HuH-7 (cell line): ENCODE data around the gene SEMA3F.

ENCODE experiments used
- DNase-seq: peaks from one replicate; pipeline ENCODE4 v3.0.0; 2011; ENCODE audit warnings: low spot score

SEMA3F gene

GRCh38 chr3:50235716-50236483, 80.8 kb downstream of the SEMA3F start, which contains the start of gene GNAI2:
Gene GNAI2 (plus strand): TSS chr3:50236204. CDS start chr3:50236336, 132 bp downstream.
- DNase-seq: peak; percentile 99

GRCh38 chr3:50236484-50237132, 81.5 kb downstream of the SEMA3F start:
- no peak for DNase-seq

DNA sequence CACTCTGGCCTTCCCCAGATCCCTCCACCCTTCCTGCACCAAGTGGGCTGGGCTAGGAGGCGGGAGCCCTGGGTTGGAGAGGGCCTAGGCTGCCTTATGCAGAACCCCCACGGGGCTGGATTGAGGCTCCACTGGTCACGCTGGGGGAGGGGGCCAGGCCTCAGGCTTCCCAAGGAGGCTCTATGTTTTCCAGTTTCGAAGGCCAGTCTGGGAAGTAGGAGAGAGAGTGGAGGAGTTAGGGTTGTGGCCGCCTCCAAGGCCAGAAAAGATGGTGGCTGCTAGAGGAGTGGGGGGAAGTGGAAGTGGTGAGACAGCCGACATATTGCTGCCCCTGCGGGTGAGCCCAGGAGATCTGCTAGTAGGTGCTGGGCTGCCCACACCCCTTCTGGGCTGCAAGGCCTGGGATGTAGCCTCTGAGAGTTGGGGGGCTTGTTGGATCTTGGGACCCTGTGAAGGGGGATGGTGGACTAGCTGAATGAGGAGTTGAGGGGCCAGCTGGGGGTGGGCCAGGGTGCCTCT, 82.1 kb downstream of the SEMA3F start:
- DNase-seq: no peak

DNA sequence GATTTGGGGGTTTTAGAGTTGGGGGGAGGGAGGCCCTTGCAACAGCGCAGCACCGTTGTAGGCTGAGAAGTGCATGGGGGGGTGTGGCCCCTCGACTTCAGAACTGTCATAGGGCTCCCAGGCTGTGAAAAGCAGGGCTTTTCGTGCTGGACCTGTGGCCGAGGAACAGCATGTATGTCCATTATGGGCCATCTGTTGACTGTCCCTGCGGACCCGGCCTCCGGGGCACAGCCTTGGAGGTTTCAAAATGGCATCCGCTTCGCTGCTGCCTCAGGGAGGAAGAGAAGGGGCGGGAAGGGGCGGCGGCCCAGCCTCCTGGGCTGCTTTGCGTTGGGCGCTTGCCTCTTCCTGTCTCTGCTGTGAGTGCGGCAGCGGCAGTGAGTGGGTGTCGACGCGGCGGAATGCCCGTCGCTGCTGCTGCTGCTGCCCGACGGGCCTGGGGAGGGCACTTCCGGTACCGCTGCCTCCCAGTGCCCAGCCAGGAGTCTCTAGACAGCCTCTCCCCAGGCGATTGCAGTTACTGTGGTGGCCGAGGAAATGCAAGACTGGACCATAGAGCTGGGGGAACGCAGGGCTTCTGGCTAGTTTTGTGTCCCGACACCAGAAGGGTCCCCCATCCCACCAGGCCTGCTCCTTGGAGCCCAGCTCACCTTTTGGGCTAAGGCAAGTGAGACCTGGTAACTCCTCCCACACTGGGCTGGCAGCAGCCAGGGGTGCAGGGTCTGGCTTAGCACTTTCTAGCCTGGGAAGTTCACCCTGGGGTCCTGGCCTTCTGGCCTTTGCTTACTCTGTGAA, 82.8 kb downstream of the SEMA3F start:
- no peak for DNase-seq

DNA sequence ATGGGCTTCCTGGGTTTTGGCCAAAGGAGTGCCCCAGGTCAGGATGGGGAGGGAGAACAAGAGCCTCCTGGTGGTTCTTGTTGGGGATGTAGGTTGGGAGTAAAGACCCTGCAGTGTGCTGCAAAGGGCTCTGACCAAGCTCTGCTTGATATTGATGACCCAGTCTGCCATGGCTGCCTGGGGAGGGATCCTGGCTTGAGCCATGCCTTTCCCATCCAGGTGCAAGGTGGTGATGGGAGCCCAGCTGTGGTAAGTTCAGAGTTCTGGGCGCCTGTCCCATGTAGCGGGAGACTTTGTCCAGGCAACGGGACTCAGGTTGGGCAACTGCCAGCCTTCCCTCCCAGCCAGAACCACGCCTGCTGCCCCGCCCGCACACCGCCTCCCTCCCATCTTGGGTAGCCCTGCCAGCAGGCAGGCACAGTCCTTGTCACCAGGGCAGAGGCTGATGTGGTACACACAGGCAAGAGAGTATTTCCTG, 83.5 kb downstream of the SEMA3F start:
- DNase-seq: no peak
